ENCODE measurements around the gene OR2A5. TPM values are rescaled to one million over a fixed set of nuclear protein-coding genes. Genes with fewer than 3 reads are reported as not detected.

OR2A5 gene
- polyA plus RNA-seq, 3 donors = not detected

GRCh38 chr7:144090667-144091066 is 41.9 kb downstream of the OR2A5 start:
- Histone ChIP-seq H3K4me2 (replicated peaks; ENCODE audit: extremely low read depth, low read length, poor library complexity, severe bottlenecking) (no peak overlapping the region), H4K20me1 (ENCODE audit: insufficient read depth, low read length) (no peaks in the 10 kb centered on the region), H3K9ac (ENCODE audit: insufficient read depth, low read length, poor library complexity, severe bottlenecking) (no peak overlapping the region), H3K4me3 (replicated peaks in 1 of 3; ENCODE audit: low read depth in 2 of 3, low read length in 3 of 3) (no peak overlapping the region), H3K4me1 (ENCODE audit: control insufficient read depth in 1 of 2, insufficient read depth in 2 of 2, low read length in 2 of 2) (no peaks in the 10 kb centered on the region), H3K27ac (ENCODE audit: low read depth in 1 of 2, low read length in 2 of 2) (no peak overlapping the region), H2AFZ (ENCODE audit: insufficient read depth, low read depth, low read length, poor library complexity, severe bottlenecking) (no peak overlapping the region), H3K9me3 (replicated peaks in 1 of 2; ENCODE audit: control insufficient read depth in 1 of 2, insufficient read depth in 1 of 2, low read length in 2 of 2) (peaks cover 0 to 6% of the 10 kb centered on the region in 2 donors), H3K79me2 (ENCODE audit: insufficient read depth, low read length) (no peaks in the 10 kb centered on the region), H3K27me3 (ENCODE audit: control insufficient read depth in 2 of 2, insufficient read depth in 2 of 2, low read length in 2 of 2) (no peaks in the 10 kb centered on the region), H3K36me3 (replicated peaks in 1 of 2; ENCODE audit: control insufficient read depth in 1 of 2, insufficient read depth in 2 of 2, low read length in 2 of 2) (no peaks in the 10 kb centered on the region)
- H3K27ac Mint-ChIP-seq = no peak overlapping the region
- intact Hi-C loops (cut with micrococcal nuclease) = no loop called here
- peaks cover 0 to 5% (median 3%) of the 10 kb centered on the region in 3 donors for H3K27me3 Mint-ChIP-seq (ENCODE audit: low read depth in 3 of 3)
- no peak for DNase-seq
- TF ChIP-seq, protein P1, sequence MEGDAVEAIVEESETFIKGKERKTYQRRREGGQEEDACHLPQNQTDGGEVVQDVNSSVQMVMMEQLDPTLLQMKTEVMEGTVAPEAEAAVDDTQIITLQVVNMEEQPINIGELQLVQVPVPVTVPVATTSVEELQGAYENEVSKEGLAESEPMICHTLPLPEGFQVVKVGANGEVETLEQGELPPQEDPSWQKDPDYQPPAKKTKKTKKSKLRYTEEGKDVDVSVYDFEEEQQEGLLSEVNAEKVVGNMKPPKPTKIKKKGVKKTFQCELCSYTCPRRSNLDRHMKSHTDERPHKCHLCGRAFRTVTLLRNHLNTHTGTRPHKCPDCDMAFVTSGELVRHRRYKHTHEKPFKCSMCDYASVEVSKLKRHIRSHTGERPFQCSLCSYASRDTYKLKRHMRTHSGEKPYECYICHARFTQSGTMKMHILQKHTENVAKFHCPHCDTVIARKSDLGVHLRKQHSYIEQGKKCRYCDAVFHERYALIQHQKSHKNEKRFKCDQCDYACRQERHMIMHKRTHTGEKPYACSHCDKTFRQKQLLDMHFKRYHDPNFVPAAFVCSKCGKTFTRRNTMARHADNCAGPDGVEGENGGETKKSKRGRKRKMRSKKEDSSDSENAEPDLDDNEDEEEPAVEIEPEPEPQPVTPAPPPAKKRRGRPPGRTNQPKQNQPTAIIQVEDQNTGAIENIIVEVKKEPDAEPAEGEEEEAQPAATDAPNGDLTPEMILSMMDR (IDR thresholded peaks at IDR 0.05) = no peak
- H3K4me3 Mint-ChIP-seq = no peak overlapping the region
- peaks cover 2 to 5% (median 3%) of the 10 kb centered on the region in 7 donors for H3K9me3 Mint-ChIP-seq
- WGBS (ENCODE audit: insufficient coverage) = no CpG with 5 or more reads among the region's 3 CpGs
- H3K4me1 Mint-ChIP-seq = no peaks in the 10 kb centered on the region
- H3K36me3 Mint-ChIP-seq = no peaks in the 10 kb centered on the region

- Mint-ChIP-seq H3K36me3 (no peaks in the 10 kb centered on the region), H3K9me3 (peaks cover 0 to 6% (median 0%) of the 10 kb centered on the region in 7 donors), H3K27ac (no peak overlapping the region), H3K4me3 (no peak overlapping the region), H3K4me1 (no peaks in the 10 kb centered on the region), H3K27me3 (ENCODE audit: low read depth in 3 of 3) (peaks cover 0 to 2% (median 0%) of the 10 kb centered on the region in 3 donors)
- Histone ChIP-seq H3K4me2 (replicated peaks; ENCODE audit: extremely low read depth, low read length, poor library complexity, severe bottlenecking) (no peak overlapping the region), H3K9me3 (replicated peaks in 1 of 2; ENCODE audit: control insufficient read depth in 1 of 2, insufficient read depth in 1 of 2, low read length in 2 of 2) (peaks cover 0 to 7% of the 10 kb centered on the region in 2 donors), H3K36me3 (replicated peaks in 1 of 2; ENCODE audit: control insufficient read depth in 1 of 2, insufficient read depth in 2 of 2, low read length in 2 of 2) (no peaks in the 10 kb centered on the region), H2AFZ (ENCODE audit: insufficient read depth, low read depth, low read length, poor library complexity, severe bottlenecking) (no peak overlapping the region), H3K27me3 (ENCODE audit: control insufficient read depth in 2 of 2, insufficient read depth in 2 of 2, low read length in 2 of 2) (no peaks in the 10 kb centered on the region), H3K27ac (ENCODE audit: low read depth in 1 of 2, low read length in 2 of 2) (no peak overlapping the region), H3K4me3 (replicated peaks in 1 of 3; ENCODE audit: low read depth in 2 of 3, low read length in 3 of 3) (no peak overlapping the region), H3K79me2 (ENCODE audit: insufficient read depth, low read length) (no peaks in the 10 kb centered on the region), H4K20me1 (ENCODE audit: insufficient read depth, low read length) (no peaks in the 10 kb centered on the region), H3K4me1 (ENCODE audit: control insufficient read depth in 1 of 2, insufficient read depth in 2 of 2, low read length in 2 of 2) (no peaks in the 10 kb centered on the region), H3K9ac (ENCODE audit: insufficient read depth, low read length, poor library complexity, severe bottlenecking) (no peak overlapping the region)
- TF ChIP-seq, protein P1 (IDR thresholded peaks at IDR 0.05) = no peak
- DNase-seq = no peak
- intact Hi-C loops (cut with micrococcal nuclease) = no loop called here
Observed at GRCh38 chr7:144098776-144099175, 50.0 kb downstream of the OR2A5 start.
